Subcutaneous adipose tissue (tissue), 4 donors: Measurements from ENCODE around the gene FGG. TPM values are rescaled to one million over a fixed set of nuclear protein-coding genes. Genes with fewer than 3 reads are reported as not detected.

Experiments used
- CTCF ChIP-seq: fragments of 450-650 bp; IDR thresholded peaks from one replicate; pipeline ENCODE4 v1.5.1; 2016; ENCODE audit warnings: low read depth, mild to moderate bottlenecking, control low read depth, antibody characterized with exemption, moderate library complexity
- total RNA-seq, 4 donors: library from RNA; depleted of rRNA; stranded (reverse); fragments of >200 nt; gene quantifications; one replicate each; pipeline ENCODE4 v1.1.0, GENCODE V29; 2016

Gene FGG
- total RNA-seq, 4 donors from 2014 or later = not detected

GRCh38 chr4:154573190-154573870 lies 39.1 kb downstream of the FGG start:
- no peak for TF ChIP-seq CTCF

- TF ChIP-seq CTCF = no peak
Observed at GRCh38 chr4:154569584-154569983, 42.9 kb downstream of the FGG start.

DNA sequence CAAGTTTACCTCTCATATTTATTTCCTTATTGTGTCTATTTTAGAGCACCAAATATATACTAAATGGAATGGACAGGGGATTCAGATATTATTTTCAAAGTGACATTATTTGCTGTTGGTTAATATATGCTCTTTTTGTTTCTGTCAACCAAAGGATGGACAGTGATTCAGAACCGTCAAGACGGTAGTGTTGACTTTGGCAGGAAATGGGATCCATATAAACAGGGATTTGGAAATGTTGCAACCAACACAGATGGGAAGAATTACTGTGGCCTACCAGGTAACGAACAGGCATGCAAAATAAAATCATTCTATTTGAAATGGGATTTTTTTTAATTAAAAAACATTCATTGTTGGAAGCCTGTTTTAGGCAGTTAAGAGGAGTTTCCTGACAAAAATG lies 43.4 kb downstream of the FGG start:
- no peak for TF ChIP-seq CTCF

- TF ChIP-seq CTCF = no peak
Observed at GRCh38 chr4:154566639-154567204, 45.7 kb downstream of the FGG start.

GRCh38 chr4:154565704-154566103 lies 46.8 kb downstream of the FGG start:
- no peak for TF ChIP-seq CTCF

DNA sequence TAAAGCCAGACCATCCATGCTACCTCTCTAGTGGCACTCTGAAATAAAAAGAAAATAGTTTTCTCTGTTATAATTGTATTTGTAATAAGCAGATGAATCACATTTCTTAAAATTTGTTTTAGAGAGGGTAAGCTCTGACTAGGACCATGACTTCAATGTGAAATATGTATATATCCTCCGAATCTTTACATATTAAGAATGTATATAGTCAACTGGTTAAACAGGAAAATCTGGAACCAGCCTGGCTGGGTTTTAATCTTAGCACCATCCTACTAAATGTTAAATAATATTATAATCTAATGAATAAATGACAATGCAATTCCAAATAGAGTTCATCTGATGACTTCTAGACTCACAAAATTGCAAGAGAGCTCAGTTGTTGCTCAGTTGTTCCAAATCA lies 48.1 kb downstream of the FGG start:
- TF ChIP-seq CTCF = no peak

DNA sequence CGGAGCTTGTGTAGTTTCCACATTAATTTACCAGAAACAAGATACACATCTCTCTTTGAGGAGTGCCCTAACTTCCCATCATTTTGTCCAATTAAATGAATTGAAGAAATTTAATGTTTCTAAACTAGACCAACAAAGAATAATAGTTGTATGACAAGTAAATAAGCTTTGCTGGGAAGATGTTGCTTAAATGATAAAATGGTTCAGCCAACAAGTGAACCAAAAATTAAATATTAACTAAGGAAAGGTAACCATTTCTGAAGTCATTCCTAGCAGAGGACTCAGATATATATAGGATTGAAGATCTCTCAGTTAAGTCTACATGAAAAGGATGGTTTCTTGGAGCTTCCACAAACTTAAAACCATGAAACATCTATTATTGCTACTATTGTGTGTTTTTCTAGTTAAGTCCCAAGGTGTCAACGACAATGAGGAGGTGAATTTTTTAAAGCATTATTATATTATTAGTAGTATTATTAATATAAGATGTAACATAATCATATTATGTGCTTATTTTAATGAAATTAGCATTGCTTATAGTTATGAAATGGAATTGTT lies 49.7 kb downstream of the FGG start, which contains the start of gene FGB:
FGB (plus strand) TSS at position 315 of the 558 bp plus-strand sequence; CDS start at position 323, 8 bp downstream.
- no peak for TF ChIP-seq CTCF
